Breast epithelium (tissue), 3 donors: ENCODE measurements around the gene YPEL5.

Source experiments
- POLR2A ChIP-seq: fragments of 450-650 bp; IDR thresholded peaks from one replicate; pipeline ENCODE4 v1.6.1; 2016; ENCODE audit warnings: antibody characterized with exemption, mild to moderate bottlenecking, moderate library complexity
- TF ChIP-seq, protein P1 (sequence below), 3 donors: fragments of 450-650 bp; IDR thresholded peaks; one replicate each; pipeline ENCODE4 v1.5.1; 2016 to 2017; ENCODE audit warnings: antibody characterized with exemption in 3 of 3, mild to moderate bottlenecking in 3 of 3, moderate library complexity in 3 of 3

DNA sequence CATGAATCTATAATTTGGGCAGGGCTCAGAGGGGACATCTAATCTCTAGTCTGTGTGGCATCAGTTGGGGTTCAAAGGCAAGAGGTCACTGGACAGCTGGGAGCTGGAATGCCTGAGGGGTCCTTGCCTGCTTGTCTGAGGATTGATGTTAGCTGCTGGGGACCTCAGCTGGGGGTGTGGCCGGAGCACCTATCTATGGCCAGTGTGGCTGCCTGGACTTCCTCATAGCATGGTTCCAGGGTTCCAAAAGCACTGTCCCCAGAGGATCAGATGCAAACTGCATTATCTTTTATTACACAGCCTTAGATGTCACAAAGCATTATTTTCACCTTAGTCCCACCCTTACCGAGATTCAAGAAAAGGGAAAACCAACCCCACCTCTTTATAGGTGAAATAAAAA, 38.6 kb upstream of the YPEL5 start:
- TF ChIP-seq, protein P1, sequence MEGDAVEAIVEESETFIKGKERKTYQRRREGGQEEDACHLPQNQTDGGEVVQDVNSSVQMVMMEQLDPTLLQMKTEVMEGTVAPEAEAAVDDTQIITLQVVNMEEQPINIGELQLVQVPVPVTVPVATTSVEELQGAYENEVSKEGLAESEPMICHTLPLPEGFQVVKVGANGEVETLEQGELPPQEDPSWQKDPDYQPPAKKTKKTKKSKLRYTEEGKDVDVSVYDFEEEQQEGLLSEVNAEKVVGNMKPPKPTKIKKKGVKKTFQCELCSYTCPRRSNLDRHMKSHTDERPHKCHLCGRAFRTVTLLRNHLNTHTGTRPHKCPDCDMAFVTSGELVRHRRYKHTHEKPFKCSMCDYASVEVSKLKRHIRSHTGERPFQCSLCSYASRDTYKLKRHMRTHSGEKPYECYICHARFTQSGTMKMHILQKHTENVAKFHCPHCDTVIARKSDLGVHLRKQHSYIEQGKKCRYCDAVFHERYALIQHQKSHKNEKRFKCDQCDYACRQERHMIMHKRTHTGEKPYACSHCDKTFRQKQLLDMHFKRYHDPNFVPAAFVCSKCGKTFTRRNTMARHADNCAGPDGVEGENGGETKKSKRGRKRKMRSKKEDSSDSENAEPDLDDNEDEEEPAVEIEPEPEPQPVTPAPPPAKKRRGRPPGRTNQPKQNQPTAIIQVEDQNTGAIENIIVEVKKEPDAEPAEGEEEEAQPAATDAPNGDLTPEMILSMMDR (IDR thresholded peaks at IDR 0.05): no peak
- TF ChIP-seq POLR2A: no peak
